ENCODE results near the gene MROH8. TPM values are rescaled to one million over a fixed set of nuclear protein-coding genes. Genes with fewer than 3 reads are reported as not detected.

The MROH8 gene
- total RNA-seq, 4 donors from 2014 or later: 4.4 to 14.1 (median 6.2) TPM

- intact Hi-C loops (cut with DNase I; ENCODE audit: low total_unique reads): no loop called here
- Histone ChIP-seq H3K27me3 (no peaks in the 10 kb centered on the region), H3K36me3 (no peaks in the 10 kb centered on the region), H3K9me3 (no peaks in the 10 kb centered on the region), H3K27ac (no peak overlapping the region), H3K4me3 (no peak overlapping the region), H3K4me1 (no peaks in the 10 kb centered on the region)
- no peak for DNase-seq
- TF ChIP-seq POLR2A (IDR thresholded peaks at IDR 0.05): no peak
- TF ChIP-seq CTCF (IDR thresholded peaks at IDR 0.05): no peak
Measured at GRCh38 chr20:37200376-37200775, 21.0 kb upstream of the MROH8 start.

GRCh38 chr20:37198932-37199660 is 19.7 kb upstream of the MROH8 start:
- Histone ChIP-seq H3K9me3 (no peaks in the 10 kb centered on the region), H3K4me1 (no peaks in the 10 kb centered on the region), H3K27ac (no peak overlapping the region), H3K4me3 (no peak overlapping the region), H3K27me3 (no peaks in the 10 kb centered on the region), H3K36me3 (no peaks in the 10 kb centered on the region)
- no peak for TF ChIP-seq POLR2A (IDR thresholded peaks at IDR 0.05)
- no peak for TF ChIP-seq CTCF (IDR thresholded peaks at IDR 0.05)
- no peak for DNase-seq
- intact Hi-C loops (cut with DNase I; ENCODE audit: low total_unique reads): loop anchor here (5.0 kb wide), 1 partner anchor 333 kb away; no protein-coding TSS in a partner anchor

- intact Hi-C loops (cut with DNase I; ENCODE audit: low total_unique reads): loop anchor here (5.0 kb wide), 1 partner anchor 337 kb away; no protein-coding TSS in a partner anchor
- Histone ChIP-seq H3K9me3 (no peaks in the 10 kb centered on the region), H3K36me3 (no peaks in the 10 kb centered on the region), H3K27ac (no peak overlapping the region), H3K4me1 (peaks cover 0 to 6% of the 10 kb centered on the region in 2 donors), H3K4me3 (no peak overlapping the region), H3K27me3 (no peaks in the 10 kb centered on the region)
- no peak for TF ChIP-seq POLR2A (IDR thresholded peaks at IDR 0.05)
- no peak for TF ChIP-seq CTCF (IDR thresholded peaks at IDR 0.05)
- no peak for DNase-seq
Measured at GRCh38 chr20:37194621-37195417, 15.5 kb upstream of the MROH8 start.

GRCh38 chr20:37193821-37194220 is 14.5 kb upstream of the MROH8 start:
- no peak overlapping the region for H3K4me3 ChIP-seq
- TF ChIP-seq CTCF (IDR thresholded peaks at IDR 0.05): no peak
- TF ChIP-seq POLR2A (IDR thresholded peaks at IDR 0.05): no peak
- H3K4me1 ChIP-seq: peaks cover 0 to 6% of the 10 kb centered on the region in 2 donors
- no peaks in the 10 kb centered on the region for H3K36me3 ChIP-seq
- H3K27me3 ChIP-seq: no peaks in the 10 kb centered on the region
- no peak overlapping the region for H3K27ac ChIP-seq
- DNase-seq: no peak
- intact Hi-C loops (cut with DNase I; ENCODE audit: low total_unique reads): no loop called here
- no peaks in the 10 kb centered on the region for H3K9me3 ChIP-seq

GRCh38 chr20:37193226-37193625 is 13.9 kb upstream of the MROH8 start:
- H3K4me1 ChIP-seq: peaks cover 0 to 6% of the 10 kb centered on the region in 2 donors
- TF ChIP-seq CTCF (IDR thresholded peaks at IDR 0.05): no peak
- no peak for TF ChIP-seq POLR2A (IDR thresholded peaks at IDR 0.05)
- DNase-seq: no peak
- intact Hi-C loops (cut with DNase I; ENCODE audit: low total_unique reads): no loop called here
- H3K27me3 ChIP-seq: no peaks in the 10 kb centered on the region
- H3K9me3 ChIP-seq: no peaks in the 10 kb centered on the region
- no peak overlapping the region for H3K27ac ChIP-seq
- H3K4me3 ChIP-seq: no peak overlapping the region
- no peaks in the 10 kb centered on the region for H3K36me3 ChIP-seq

Data from uterus (tissue), 4 donors.